Stimulated activated CD8-positive, alpha-beta memory T cell treated with anti-CD3 and anti-CD28 coated beads, Interleukin-4, amount 100 ng/mL, for 48 hours (primary cell): ENCODE results near the gene COPS9.

ENCODE experiments used
- DNase-seq: peaks from one replicate; pipeline ENCODE4 v3.0.0-alpha.2; 2020

COPS9 gene

GRCh38 chr2:240105982-240106381 is 30.1 kb downstream of the COPS9 start:
- DNase-seq: no peak

GRCh38 chr2:240103136-240103535 is 33.0 kb downstream of the COPS9 start:
- DNase-seq: no peak

- DNase-seq: no peak
Measured at GRCh38 chr2:240098349-240098748, 37.8 kb downstream of the COPS9 start.

- DNase-seq: no peak
Measured at GRCh38 chr2:240095556-240096523, 40.3 kb downstream of the COPS9 start.

GRCh38 chr2:240089306-240089705 is 46.8 kb downstream of the COPS9 start:
- no peak for DNase-seq

GRCh38 chr2:240086563-240086962 is 49.5 kb downstream of the COPS9 start:
- DNase-seq: no peak
